Neuronal stem cell (in vitro differentiated cells): ENCODE measurements around the gene UBA5.

Experiments used
- DNase-seq: peaks from one replicate; pipeline ENCODE4 v3.0.0-alpha.2; 2013; ENCODE audit warnings: low spot score
- H2AFZ ChIP-seq: one replicate; pipeline ENCODE4 v1.6.1; 2013; ENCODE audit warnings: mild to moderate bottlenecking, low read length, inconsistent platforms
- H2AK5ac ChIP-seq: 2 replicates; pipeline ENCODE4 v1.6.1; 2013; ENCODE audit warnings: low read depth, mild to moderate bottlenecking, inconsistent platforms, low read length, moderate library complexity, mixed read lengths
- H2BK120ac ChIP-seq: 2 replicates; pipeline ENCODE4 v1.6.1; 2013; ENCODE audit warnings: low read depth, mild to moderate bottlenecking, inconsistent platforms, low read length, moderate library complexity, mixed read lengths
- H2BK12ac ChIP-seq: one replicate; pipeline ENCODE4 v1.6.1; 2013; ENCODE audit warnings: low read length, inconsistent platforms
- H2BK15ac ChIP-seq: 2 replicates; pipeline ENCODE4 v1.6.1; 2013; ENCODE audit warnings: mild to moderate bottlenecking, low read length, inconsistent platforms, mixed read lengths
- H2BK5ac ChIP-seq: one replicate; pipeline ENCODE4 v1.6.1; 2013; ENCODE audit warnings: inconsistent platforms, mild to moderate bottlenecking, low read length, moderate library complexity
- H3K14ac ChIP-seq: one replicate; pipeline ENCODE4 v1.6.1; 2013; ENCODE audit warnings: low read length, inconsistent platforms
- H3K18ac ChIP-seq: 2 replicates; pipeline ENCODE4 v1.6.1; 2013; ENCODE audit warnings: low read length, inconsistent platforms
- H3K23ac ChIP-seq: 2 replicates; pipeline ENCODE4 v1.6.1; 2013; ENCODE audit warnings: low read depth, mild to moderate bottlenecking, mixed read lengths, low read length, inconsistent platforms; ENCODE audit not compliant: poor library complexity
- H3K27ac ChIP-seq: replicated peaks from 3 replicates; pipeline ENCODE4 v1.5.1; 2013; ENCODE audit warnings: low read length, inconsistent platforms
- H3K27me3 ChIP-seq, 3 experiments: 2 replicates each; pipeline ENCODE4 v1.6.1; 2013; ENCODE audit warnings: low read length in 3 of 3, mild to moderate bottlenecking in 2 of 3, inconsistent platforms in 1 of 3, low read depth in 1 of 3, mixed read lengths in 1 of 3, moderate library complexity in 1 of 3; ENCODE audit not compliant: control insufficient read depth in 3 of 3, insufficient read depth in 3 of 3
- H3K36me3 ChIP-seq, 2 donors: replicated peaks in 1 of 2; 2 replicates each; pipeline ENCODE4 v1.6.1; 2013; ENCODE audit warnings: low read length in 2 of 2; ENCODE audit not compliant: control insufficient read depth in 2 of 2, insufficient read depth in 2 of 2
- H3K4ac ChIP-seq: 2 replicates; pipeline ENCODE4 v1.6.1; 2013; ENCODE audit warnings: inconsistent platforms, mild to moderate bottlenecking, low read length, moderate library complexity
- H3K4me1 ChIP-seq, 2 donors: 1 replicate in 1 of 2; 2 replicates in 1 of 2; pipeline ENCODE4 v1.6.1; 2013; ENCODE audit warnings: low read length in 2 of 2, low read depth in 1 of 2; ENCODE audit not compliant: control insufficient read depth in 2 of 2, insufficient read depth in 1 of 2
- H3K4me2 ChIP-seq: one replicate; pipeline ENCODE4 v1.6.1; 2013; ENCODE audit warnings: mild to moderate bottlenecking, low read length, inconsistent platforms; ENCODE audit not compliant: insufficient read depth, poor library complexity, severe bottlenecking
- H3K4me3 ChIP-seq, 2 donors: 2 replicates each; pipeline ENCODE4 v1.5.1; 2013; ENCODE audit warnings: low read length in 2 of 2, mild to moderate bottlenecking in 2 of 2, inconsistent platforms in 1 of 2, moderate library complexity in 1 of 2
- H3K79me1 ChIP-seq: one replicate; pipeline ENCODE4 v1.6.1; 2013; ENCODE audit warnings: low read depth, mild to moderate bottlenecking, inconsistent platforms, low read length, moderate library complexity
- H3K9ac ChIP-seq: one replicate; pipeline ENCODE4 v1.6.1; 2013; ENCODE audit warnings: mild to moderate bottlenecking, low read depth, low read length, inconsistent platforms; ENCODE audit not compliant: poor library complexity
- H3K9me3 ChIP-seq, 2 donors: replicated peaks in 1 of 2; 2 replicates each; pipeline versions ENCODE3 to v1.6.1; 2013; ENCODE audit warnings: low read length in 2 of 2, mild to moderate bottlenecking in 2 of 2, inconsistent platforms in 1 of 2, low read depth in 1 of 2, mixed read lengths in 1 of 2, moderate library complexity in 1 of 2; ENCODE audit not compliant: control insufficient read depth in 2 of 2, insufficient read depth in 1 of 2
- H4K8ac ChIP-seq: one replicate; pipeline ENCODE4 v1.6.1; 2013; ENCODE audit warnings: low read depth, mild to moderate bottlenecking, inconsistent platforms, low read length, moderate library complexity
- H4K91ac ChIP-seq: one replicate; pipeline ENCODE4 v1.6.1; 2013; ENCODE audit warnings: low read length, low read depth, mild to moderate bottlenecking, inconsistent platforms; ENCODE audit not compliant: poor library complexity
- WGBS, 2 donors: extraction: QIAGEN DNeasy Blood & Tissue Kit; methylation state at CpG; one replicate each; pipeline ENCODE4 v1.1.7; 2013; ENCODE audit warnings: missing lambda C conversion rate in 2 of 2, mixed read lengths in 1 of 2; ENCODE audit not compliant: insufficient read length in 2 of 2, insufficient replicate concordance in 1 of 2; ENCODE audit errors: extremely low coverage in 2 of 2; 5-methylcytosine and 5-hydroxymethylcytosine counted together

Gene UBA5

GRCh38 chr3:132645058-132645457, 15.1 kb upstream of the UBA5 start:
- H2BK120ac ChIP-seq = no peak overlapping the region
- peaks cover 0 to 19% of the 10 kb centered on the region in 2 donors for H3K36me3 ChIP-seq
- no peak overlapping the region for H2BK15ac ChIP-seq

DNA sequence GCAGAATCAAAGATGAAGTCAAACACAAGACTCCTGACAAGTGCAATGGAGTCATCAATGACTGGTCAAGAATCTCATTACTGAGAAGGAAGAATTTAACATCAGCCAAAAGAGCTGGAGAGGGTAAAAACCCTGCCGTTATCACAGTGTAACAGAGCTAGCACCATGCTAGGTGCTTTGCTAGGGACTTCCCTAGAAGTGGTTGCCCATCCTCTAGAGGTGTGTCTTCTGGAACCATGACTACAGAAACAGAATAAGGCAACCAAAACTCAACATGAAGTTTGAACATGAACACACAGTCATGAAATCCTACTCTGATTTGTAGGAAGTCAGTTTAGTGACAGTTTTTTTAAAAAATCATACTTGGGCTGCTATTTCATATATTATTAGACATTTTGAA, 10.0 kb upstream of the UBA5 start:
- H3K4me3 ChIP-seq = no peak overlapping the region
- H3K14ac ChIP-seq = no peak overlapping the region
- no peak overlapping the region for H2AFZ ChIP-seq
- H2BK12ac ChIP-seq = no peak overlapping the region
- H3K4ac ChIP-seq = no peak overlapping the region
- no peak for DNase-seq
- no peak overlapping the region for H3K23ac ChIP-seq
- H3K9me3 ChIP-seq = no peaks in the 10 kb centered on the region
- no peak overlapping the region for H3K9ac ChIP-seq
- H2BK5ac ChIP-seq = no peak overlapping the region
- WGBS, 2 donors = no CpG with 5 or more reads among the region's 1 CpG
- H3K27ac ChIP-seq = no peak overlapping the region
- no peak overlapping the region for H2BK15ac ChIP-seq
- H3K4me2 ChIP-seq = no peak overlapping the region
- no peak overlapping the region for H2BK120ac ChIP-seq
- H3K79me1 ChIP-seq = no peaks in the 10 kb centered on the region
- no peak overlapping the region for H2AK5ac ChIP-seq
- peaks cover 0 to 4% of the 10 kb centered on the region in 2 donors for H3K36me3 ChIP-seq
- H3K27me3 ChIP-seq = no peaks in the 10 kb centered on the region
- H4K8ac ChIP-seq = no peak overlapping the region
- H3K18ac ChIP-seq = no peak overlapping the region
- no peaks in the 10 kb centered on the region for H3K4me1 ChIP-seq
- H4K91ac ChIP-seq = no peak overlapping the region

More at GRCh38 chr3:132645058-132645457, 15.1 kb upstream of the UBA5 start:
- DNase-seq = no peak
- Histone ChIP-seq H4K8ac (no peak overlapping the region), H2BK5ac (no peak overlapping the region), H3K4me2 (no peak overlapping the region), H3K79me1 (no peaks in the 10 kb centered on the region), H3K9ac (no peak overlapping the region), H3K27ac (no peak overlapping the region), H4K91ac (no peak overlapping the region), H3K14ac (no peak overlapping the region), H3K9me3 (no peaks in the 10 kb centered on the region), H3K23ac (no peak overlapping the region), H3K27me3 (no peaks in the 10 kb centered on the region), H2BK12ac (no peak overlapping the region), H3K18ac (no peak overlapping the region), H2AFZ (no peak overlapping the region), H3K4ac (no peak overlapping the region), H3K4me3 (no peak overlapping the region), H3K4me1 (no peaks in the 10 kb centered on the region), H2AK5ac (no peak overlapping the region)
- no CpG with 5 or more reads among the region's 1 CpG for WGBS, 2 donors

DNA sequence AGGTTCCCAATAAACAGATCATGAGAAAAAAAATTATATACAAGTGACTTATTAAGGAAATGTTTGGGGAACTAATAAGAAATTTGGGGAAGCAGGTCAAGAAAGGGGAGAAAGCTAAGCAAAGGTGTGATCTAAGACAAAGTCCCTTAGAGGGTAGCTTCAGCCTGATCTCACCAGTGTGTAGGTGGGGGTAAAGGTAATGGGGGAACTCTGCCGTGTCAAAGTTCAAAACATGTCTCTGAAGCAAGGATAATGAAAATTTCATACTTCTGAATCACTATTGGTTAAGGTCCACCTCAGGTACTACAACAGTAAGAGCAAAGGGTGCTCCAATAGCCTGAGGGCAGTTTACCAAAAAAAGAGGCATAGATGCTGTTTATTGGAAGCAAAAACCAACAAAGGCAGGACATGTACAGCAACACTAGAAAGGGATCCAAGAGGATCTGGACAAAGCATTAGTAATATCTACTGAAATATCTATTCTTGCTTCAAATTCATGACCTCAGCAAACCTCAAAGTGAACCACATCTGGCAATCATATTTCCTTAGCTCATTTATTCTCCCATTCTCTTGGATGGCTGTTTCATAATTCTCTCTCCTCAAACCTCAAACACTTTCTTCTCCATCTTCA, 7.4 kb upstream of the UBA5 start:
- H2AK5ac ChIP-seq = no peak overlapping the region
- H2BK5ac ChIP-seq = no peak overlapping the region
- no peak overlapping the region for H4K91ac ChIP-seq
- H2BK12ac ChIP-seq = no peak overlapping the region
- H3K23ac ChIP-seq = no peak overlapping the region
- no peak overlapping the region for H3K9ac ChIP-seq
- no peak overlapping the region for H3K18ac ChIP-seq
- no peaks in the 10 kb centered on the region for H3K79me1 ChIP-seq
- H4K8ac ChIP-seq = no peak overlapping the region
- H3K9me3 ChIP-seq = no peaks in the 10 kb centered on the region
- H3K4me2 ChIP-seq = no peak overlapping the region
- H3K27ac ChIP-seq = no peak overlapping the region
- H3K36me3 ChIP-seq = no peaks in the 10 kb centered on the region
- H3K4ac ChIP-seq = no peak overlapping the region
- no peak overlapping the region for H3K4me3 ChIP-seq
- WGBS, 2 donors = no CpG with 5 or more reads among the region's 1 CpG
- no peak overlapping the region for H2AFZ ChIP-seq
- H3K27me3 ChIP-seq = no peaks in the 10 kb centered on the region
- H2BK120ac ChIP-seq = no peak overlapping the region
- no peak for DNase-seq
- no peak overlapping the region for H3K14ac ChIP-seq
- H2BK15ac ChIP-seq = no peak overlapping the region
- H3K4me1 ChIP-seq = no peaks in the 10 kb centered on the region

DNA sequence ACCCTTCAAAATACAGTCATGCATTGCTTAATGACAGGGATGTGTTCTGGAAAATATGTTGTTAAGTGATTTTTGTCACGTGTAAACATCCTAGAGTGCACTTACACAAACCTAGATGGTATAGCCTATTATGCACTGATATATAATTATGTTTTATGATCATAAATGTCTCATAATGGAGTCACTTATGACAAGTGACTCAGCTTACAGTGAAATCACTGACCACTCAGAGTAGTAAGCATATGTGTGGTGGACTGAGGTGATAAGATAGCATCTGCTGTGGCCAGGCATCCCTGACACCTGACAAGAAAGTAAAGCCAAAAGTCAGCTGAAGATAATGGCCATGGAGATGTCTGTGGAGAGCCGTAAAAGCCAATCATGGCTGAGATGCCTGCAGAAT, 5.9 kb upstream of the UBA5 start:
- Histone ChIP-seq H2BK15ac (no peak overlapping the region), H3K36me3 (no peaks in the 10 kb centered on the region), H3K18ac (no peak overlapping the region), H3K14ac (no peak overlapping the region), H2AFZ (no peak overlapping the region), H3K4me3 (no peak overlapping the region), H3K4me2 (no peak overlapping the region), H2BK5ac (no peak overlapping the region), H4K91ac (no peak overlapping the region), H3K4ac (no peak overlapping the region), H2BK12ac (no peak overlapping the region), H3K4me1 (peaks cover 0 to 2% of the 10 kb centered on the region in 2 donors), H3K27me3 (no peaks in the 10 kb centered on the region), H3K27ac (no peak overlapping the region), H3K9me3 (no peaks in the 10 kb centered on the region), H2BK120ac (no peak overlapping the region), H3K9ac (no peak overlapping the region), H3K79me1 (no peaks in the 10 kb centered on the region), H2AK5ac (no peak overlapping the region), H3K23ac (no peak overlapping the region), H4K8ac (no peak overlapping the region)
- WGBS, 2 donors = no CpG with 5 or more reads among the region's 2 CpGs
- no peak for DNase-seq
